Measurements from ENCODE around the gene MAML3.

Gene MAML3

DNA sequence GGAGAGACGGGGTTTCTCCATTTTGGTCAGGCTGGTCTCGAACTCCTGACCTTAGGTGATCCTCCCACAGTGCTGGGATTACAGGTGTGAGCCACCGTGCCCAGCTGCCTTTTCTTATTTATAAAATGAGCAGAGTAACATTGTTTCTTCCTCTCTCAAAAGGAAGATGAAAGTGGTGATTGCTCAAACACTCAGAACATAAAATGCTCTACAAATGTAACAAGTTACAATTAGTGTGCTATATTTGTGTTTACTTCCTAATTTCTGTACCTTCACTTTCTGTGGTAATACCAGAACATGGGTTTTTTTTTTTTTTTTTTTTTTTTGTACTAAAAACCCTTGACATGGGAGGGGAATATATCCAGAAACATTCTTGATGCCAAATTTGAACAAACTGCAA, 290.5 kb downstream of the MAML3 start:
- DNase-seq (ENCODE audit: low spot score), result no peak

DNA sequence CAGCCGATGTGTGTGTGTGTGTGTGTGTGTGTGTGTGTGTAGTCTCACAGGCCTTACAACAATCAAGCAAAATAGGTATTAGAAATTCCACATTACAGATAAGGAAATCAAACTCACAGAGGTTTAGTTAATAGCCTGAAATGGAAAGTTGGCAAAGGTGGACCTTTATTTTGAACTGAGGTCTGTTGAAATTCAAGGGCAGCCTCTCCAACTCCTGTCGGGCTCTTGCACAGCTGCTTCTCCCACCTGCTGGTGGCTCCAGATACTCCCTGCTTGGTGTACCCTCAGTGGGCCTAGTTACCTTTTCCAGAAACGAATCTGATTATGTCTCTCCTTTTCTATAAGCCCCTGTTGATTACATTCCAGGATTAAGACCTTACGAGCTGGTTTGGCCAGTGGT, 292.5 kb downstream of the MAML3 start:
- DNase-seq (ENCODE audit: low spot score), result no peak

DNA sequence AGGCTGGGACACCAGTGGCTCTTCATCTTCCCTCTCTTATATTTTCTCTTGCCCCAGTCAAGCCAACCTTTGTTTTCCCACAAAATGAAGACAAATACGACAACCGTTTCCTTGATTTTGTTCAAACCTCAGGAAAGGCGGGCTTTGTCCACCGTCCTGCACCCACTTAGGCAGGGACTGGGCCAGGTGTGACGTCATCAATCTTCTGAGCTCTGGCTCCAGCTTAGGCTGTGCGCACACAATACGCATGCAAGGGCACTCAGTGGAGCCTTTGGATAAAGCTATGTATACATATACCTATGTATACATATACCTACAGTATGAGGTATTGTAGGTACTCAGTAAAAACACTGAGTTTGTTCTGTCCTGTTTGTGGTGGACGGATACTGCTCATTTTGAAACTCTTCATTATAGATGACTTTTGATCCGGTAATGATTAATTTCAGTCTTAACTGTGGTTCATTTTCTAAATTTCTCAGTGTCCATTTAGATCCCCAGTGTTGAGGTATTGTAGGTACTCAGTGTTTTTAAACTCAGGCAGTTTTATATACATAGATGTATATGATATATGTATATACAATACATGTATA, 293.5 kb downstream of the MAML3 start:
- no peak for DNase-seq (ENCODE audit: low spot score)

DNA sequence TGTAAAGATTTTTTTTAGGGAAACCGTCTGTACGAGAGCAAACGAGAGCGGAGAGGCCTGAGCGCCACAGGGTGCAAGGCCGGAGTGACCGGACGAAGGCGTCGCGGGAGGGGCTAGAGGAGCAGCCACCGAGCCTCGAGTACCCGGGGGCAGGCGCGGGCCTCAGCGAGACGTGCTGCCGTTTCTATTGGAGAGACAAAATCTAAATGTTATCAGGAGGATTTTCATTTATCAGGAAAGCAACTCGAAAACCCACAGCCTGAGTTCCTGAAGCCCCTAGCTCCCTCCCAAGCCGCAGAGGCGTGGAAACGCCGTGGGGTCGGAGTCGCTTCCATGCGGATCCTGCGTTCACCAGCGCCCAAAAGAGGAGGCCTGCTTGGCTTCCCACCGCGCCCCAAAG, 294.1 kb downstream of the MAML3 start:
- DNase-seq (ENCODE audit: low spot score), result no peak

DNA sequence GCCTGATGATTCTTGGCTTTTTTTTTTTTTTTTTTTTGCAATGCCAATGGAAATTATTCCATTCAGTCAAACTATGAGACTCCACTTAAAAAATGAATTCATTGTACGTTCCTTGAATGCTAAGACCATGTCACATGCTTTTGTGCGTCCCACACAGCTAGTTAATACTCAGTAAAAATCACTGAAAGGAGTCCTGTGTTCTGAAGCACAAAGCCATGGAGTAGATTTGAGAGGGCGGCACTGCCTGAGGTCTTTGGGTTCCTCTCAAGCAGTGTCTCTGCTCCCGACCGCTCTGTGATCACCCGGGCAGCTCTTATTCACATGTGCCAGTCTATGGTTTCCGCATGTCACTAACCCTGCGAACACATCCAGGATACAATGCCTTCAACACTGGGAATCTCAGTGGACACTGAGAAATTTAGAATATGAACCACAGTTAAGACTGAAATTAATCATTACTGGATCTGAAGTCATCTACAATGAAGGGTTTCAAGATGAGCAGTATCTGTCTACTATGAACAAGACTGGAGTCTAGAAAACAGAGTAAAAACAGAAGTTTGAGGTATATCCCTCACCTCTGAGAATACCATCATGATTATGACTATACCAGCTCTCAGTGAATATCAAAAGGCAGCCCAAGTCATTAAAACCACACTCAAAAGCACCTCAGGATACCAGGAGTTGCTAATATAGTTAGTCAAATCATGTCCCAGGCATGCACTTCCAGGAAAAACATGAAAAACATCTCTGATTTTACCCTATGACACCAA, 295.4 kb downstream of the MAML3 start:
- DNase-seq (ENCODE audit: low spot score), result no peak

- no peak for DNase-seq (ENCODE audit: low spot score)
Observed at GRCh38 chr4:139857977-139858376, 296.0 kb downstream of the MAML3 start.

DNA sequence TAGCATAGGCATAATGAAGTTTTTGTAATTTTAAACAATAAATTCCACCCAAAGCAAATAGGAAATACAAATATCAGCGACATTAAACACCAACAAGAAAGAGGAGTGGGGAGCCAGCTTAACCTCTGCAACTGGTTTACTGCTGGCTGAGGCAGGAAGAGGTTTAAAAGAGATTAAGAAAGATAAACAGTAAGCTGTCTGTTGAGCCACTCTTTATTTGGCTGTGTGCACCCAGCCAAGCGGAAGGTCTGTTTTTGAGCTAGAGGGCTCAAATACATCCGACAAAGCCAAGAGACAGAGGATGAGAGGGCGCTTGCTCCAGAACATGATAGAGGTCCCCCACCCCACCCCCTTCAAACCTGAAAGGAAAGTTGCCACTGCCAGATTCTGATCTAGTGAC, 297.0 kb downstream of the MAML3 start:
- DNase-seq (ENCODE audit: low spot score), result no peak

GRCh38 chr4:139854668-139855403, 299.1 kb downstream of the MAML3 start:
- DNase-seq (ENCODE audit: low spot score), result no peak

GRCh38 chr4:139853309-139853708, 300.7 kb downstream of the MAML3 start:
- DNase-seq (ENCODE audit: low spot score), result no peak

DNA sequence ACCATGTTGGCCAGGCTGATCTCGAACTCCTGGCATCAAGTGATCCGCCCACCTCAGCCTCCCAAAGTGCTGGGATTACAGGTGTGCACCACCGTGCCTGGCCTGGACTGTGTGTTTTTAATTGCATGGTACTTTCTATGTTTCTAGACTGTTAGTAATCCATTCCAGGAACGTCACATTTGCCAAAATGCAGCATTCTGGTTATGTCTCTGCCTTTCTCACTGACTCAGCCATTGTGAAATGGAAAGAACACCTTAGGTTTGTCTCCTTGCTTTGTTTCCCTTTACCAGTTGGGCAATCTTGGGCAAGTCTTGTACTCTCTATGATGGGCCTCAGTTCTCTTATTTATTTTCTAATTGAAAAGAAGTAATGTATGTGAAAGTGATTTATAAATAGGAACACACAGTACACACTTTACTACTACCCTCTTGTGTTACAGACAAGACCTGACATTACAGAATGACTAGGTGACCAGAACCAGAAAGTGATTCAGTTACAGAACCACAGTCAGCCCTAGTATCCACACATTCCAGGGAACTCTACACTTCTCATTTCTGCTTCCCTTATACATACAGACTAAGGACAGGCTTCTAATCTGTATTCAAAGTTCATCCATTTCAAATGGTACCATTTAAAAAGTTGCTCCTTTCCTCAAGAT, 301.2 kb downstream of the MAML3 start:
- no peak for DNase-seq (ENCODE audit: low spot score)

- DNase-seq (ENCODE audit: low spot score), result no peak
Observed at GRCh38 chr4:139851639-139852038, 302.3 kb downstream of the MAML3 start.

DNA sequence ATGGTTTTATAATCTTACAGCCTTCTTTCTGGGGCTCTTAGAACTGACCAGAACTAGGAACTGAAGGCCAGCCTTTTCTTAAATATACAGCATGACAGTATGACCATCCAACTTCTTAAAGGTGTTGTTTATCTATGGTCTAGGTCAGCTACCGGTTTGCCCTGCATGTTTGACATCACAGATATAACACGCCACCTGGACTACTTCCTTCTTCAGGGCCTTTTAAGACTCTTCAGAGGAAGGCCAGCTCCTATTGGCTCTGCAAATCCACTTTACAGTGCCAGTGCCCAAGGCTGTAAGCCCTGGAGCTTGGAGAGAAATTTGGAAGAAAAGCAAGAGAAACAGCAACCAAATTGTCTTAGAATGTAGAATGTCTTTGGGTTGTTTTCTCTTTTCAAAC, 302.9 kb downstream of the MAML3 start:
- DNase-seq (ENCODE audit: low spot score), result no peak

DNA sequence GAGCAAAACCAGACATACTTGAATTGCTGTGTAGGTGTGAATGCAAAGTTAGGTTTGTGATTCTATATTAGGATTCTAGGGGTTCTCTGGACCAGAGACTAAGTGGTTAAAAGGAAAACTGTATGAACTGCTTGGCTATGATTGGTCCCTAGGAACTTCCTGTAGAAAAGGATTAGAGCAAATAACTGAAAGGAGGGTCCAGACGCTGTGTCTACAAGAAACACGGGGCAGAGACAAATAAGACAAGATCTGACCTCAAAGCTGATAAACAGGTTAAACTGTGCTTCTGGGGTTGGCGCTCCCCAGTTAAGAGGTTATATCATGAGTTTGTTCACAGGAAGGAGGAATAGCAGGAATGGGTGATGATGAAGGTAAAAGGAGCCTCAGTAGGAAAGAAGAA, 304.8 kb downstream of the MAML3 start:
- DNase-seq (ENCODE audit: low spot score), result no peak

DNA sequence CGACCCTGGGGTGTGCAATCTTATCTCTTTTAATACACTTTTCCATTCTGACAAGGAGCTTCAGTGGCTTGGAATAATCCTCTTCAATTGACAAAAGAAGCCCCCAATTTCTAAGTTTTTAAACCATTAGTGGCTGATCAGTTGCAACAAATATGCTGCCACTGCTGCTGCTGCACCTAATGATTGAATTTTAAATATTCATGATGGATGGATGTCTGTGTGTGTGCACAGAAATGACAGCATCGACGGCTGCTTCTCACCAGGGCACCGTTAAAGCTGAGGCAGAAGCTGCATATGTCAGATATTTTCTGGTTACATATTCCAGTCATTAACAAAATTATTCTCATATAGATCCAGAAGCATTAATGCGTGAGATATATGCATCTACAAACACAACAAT, 306.0 kb downstream of the MAML3 start:
- no peak for DNase-seq (ENCODE audit: low spot score)

DNA sequence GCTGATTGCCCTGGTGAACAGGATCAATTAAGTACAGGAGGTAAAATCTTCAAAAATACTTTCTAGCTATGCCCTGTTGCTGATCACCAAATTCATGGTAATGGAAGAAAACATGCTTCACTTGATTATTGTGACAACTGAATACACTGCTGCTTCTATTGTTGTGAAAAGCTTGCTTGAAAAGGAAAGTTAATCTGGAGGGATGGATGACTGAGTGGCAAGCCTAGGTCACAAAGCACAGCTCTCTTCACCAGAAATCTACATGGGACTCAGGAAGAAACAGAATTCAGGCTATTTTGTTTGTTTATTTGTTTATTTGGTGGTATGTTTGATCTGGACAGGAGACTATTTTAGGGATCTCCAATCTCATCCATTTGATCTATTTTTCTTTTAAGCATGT, 306.4 kb downstream of the MAML3 start:
- no peak for DNase-seq (ENCODE audit: low spot score)

- DNase-seq (ENCODE audit: low spot score), result no peak
Observed at GRCh38 chr4:139846766-139847165, 307.2 kb downstream of the MAML3 start.

- DNase-seq (ENCODE audit: low spot score), result no peak
Observed at GRCh38 chr4:139845453-139846093, 308.4 kb downstream of the MAML3 start.

DNA sequence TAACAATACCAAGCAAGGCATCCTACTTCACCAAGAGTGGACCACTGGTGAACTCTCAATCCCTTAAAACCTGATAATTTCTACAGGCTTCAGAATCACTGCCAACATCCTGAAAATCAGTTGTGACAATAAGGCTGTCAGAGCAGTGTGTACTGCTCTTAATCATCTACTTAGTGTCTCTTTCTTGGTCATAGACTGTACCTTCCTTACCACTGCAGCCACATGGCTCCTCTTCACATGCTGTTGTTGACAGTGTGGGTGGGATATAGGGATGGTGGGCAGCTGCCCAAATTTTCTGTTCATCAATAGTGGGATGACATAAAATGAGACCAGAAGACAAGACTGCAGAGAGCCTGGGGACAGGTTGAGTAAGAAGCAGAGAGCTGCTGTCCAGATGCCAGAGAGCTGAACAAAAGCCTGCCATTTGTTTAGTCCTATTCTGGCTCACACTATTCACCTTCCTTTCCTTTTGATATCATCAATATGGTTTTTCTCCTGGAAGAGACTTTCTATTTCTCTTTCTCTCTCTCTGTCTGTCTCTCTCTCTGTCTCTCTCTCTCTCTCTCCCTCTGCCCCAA, 309.4 kb downstream of the MAML3 start:
- DNase-seq (ENCODE audit: low spot score), result no peak

DNA sequence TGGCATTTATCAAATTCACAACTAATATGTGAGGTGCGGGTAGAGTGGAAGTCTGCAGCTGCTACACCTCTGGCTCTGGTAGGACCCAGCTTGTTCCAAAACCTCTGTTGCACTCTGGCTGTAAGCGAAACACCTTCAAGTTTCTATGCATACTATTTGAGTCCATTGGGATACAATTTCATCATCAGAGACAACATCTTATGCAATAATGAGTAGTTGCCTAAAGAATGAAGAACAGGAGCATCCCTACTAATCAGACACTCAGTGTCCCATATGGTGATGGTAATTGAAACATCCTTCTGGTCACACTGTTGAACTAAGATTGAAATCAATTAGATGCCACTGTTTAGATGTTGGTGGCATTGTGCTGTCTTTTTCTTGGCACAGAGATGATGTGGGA, 309.9 kb downstream of the MAML3 start:
- no peak for DNase-seq (ENCODE audit: low spot score)

- no peak for DNase-seq (ENCODE audit: low spot score)
Observed at GRCh38 chr4:139843641-139844040, 310.3 kb downstream of the MAML3 start.

- DNase-seq (ENCODE audit: low spot score), result no peak
Observed at GRCh38 chr4:139841464-139842195, 312.4 kb downstream of the MAML3 start.

Measured in left forelimb (tissue), 1 donor.